ENCODE results near the gene PRKG1. TPM values are rescaled to one million over a fixed set of nuclear protein-coding genes. Genes with fewer than 3 reads are reported as not detected.

Gene PRKG1
- total and polyA plus RNA-seq, 2 donors from 2014 or later: 3.6 to 14.8 TPM

DNA sequence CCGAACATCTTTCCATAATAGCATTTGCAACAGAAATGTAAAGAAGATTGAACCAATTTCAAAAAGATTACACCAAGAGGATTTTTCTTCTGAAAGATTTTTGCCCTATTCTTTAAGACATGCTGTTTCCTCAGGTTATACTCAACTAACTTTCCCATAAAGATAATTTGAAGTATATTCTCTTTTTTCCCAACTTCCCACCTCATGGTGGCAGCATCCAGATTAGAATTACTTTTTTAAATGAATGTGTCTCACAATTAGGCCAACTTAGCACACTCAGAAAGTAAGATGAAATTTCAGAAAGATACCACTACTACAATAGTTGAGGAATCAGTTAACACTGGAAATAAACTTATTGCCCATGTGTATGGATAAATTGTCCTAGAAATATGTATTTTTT, 803.3 kb downstream of the PRKG1 start:
- TF ChIP-seq, protein P1, sequence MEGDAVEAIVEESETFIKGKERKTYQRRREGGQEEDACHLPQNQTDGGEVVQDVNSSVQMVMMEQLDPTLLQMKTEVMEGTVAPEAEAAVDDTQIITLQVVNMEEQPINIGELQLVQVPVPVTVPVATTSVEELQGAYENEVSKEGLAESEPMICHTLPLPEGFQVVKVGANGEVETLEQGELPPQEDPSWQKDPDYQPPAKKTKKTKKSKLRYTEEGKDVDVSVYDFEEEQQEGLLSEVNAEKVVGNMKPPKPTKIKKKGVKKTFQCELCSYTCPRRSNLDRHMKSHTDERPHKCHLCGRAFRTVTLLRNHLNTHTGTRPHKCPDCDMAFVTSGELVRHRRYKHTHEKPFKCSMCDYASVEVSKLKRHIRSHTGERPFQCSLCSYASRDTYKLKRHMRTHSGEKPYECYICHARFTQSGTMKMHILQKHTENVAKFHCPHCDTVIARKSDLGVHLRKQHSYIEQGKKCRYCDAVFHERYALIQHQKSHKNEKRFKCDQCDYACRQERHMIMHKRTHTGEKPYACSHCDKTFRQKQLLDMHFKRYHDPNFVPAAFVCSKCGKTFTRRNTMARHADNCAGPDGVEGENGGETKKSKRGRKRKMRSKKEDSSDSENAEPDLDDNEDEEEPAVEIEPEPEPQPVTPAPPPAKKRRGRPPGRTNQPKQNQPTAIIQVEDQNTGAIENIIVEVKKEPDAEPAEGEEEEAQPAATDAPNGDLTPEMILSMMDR (IDR thresholded peaks at IDR 0.05; ENCODE audit: borderline replicate concordance, extremely low read depth, insufficient read depth): no peak
- Histone ChIP-seq H3K9ac (ENCODE audit: low read length in 3 of 3) (no peak overlapping the region), H3K36me3 (ENCODE audit: control insufficient read depth in 2 of 3, insufficient read depth in 3 of 3, low read length in 3 of 3) (no peaks in the 10 kb centered on the region), H3K4me3 (ENCODE audit: low read length in 3 of 3) (no peak overlapping the region), H3K4me1 (ENCODE audit: control insufficient read depth in 2 of 3, insufficient read depth in 2 of 3, low read depth in 1 of 3, low read length in 3 of 3) (peaks cover 0 to 3% (median 0%) of the 10 kb centered on the region in 3 donors), H3K27me3 (ENCODE audit: control insufficient read depth, insufficient read depth, low read length) (no peaks in the 10 kb centered on the region), H3K27ac (ENCODE audit: low read depth in 2 of 2, low read length in 2 of 2) (no peak overlapping the region), H3K9me3 (ENCODE audit: control insufficient read depth in 2 of 3, insufficient read depth in 1 of 3, low read length in 3 of 3) (no peaks in the 10 kb centered on the region)
- intact Hi-C loops (cut with DNase I): no loop called here
- no peak for DNase-seq
- no peak for FAIRE-seq

DNA sequence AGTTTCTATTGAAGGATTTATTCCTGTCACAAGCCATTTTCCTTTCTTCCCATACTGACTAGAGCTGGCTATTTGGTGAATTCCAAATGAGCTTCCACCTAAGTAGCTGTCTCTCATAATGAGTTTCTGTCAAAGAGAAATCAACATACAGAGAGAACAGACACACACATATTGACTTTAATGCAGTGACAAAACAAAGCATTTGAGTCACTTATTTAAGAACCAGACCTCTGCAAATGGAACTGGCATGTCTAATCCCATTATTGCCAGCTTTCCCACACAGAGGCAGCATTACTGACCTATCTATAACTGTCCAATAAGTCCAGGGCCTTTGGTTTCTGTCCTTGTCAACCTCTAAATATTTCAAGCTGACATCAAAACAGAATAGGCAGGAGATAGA, 804.4 kb downstream of the PRKG1 start:
- Histone ChIP-seq H3K4me3 (ENCODE audit: low read length in 3 of 3) (no peak overlapping the region), H3K9me3 (ENCODE audit: control insufficient read depth in 2 of 3, insufficient read depth in 1 of 3, low read length in 3 of 3) (no peaks in the 10 kb centered on the region), H3K27me3 (ENCODE audit: control insufficient read depth, insufficient read depth, low read length) (no peaks in the 10 kb centered on the region), H3K27ac (ENCODE audit: low read depth in 2 of 2, low read length in 2 of 2) (no peak overlapping the region), H3K36me3 (ENCODE audit: control insufficient read depth in 2 of 3, insufficient read depth in 3 of 3, low read length in 3 of 3) (no peaks in the 10 kb centered on the region), H3K9ac (ENCODE audit: low read length in 3 of 3) (no peak overlapping the region), H3K4me1 (ENCODE audit: control insufficient read depth in 2 of 3, insufficient read depth in 2 of 3, low read depth in 1 of 3, low read length in 3 of 3) (peaks cover 0 to 3% (median 0%) of the 10 kb centered on the region in 3 donors)
- no peak for DNase-seq
- intact Hi-C loops (cut with DNase I): no loop called here
- TF ChIP-seq, protein P1 (IDR thresholded peaks at IDR 0.05; ENCODE audit: borderline replicate concordance, extremely low read depth, insufficient read depth): no peak
- FAIRE-seq: no peak

DNA sequence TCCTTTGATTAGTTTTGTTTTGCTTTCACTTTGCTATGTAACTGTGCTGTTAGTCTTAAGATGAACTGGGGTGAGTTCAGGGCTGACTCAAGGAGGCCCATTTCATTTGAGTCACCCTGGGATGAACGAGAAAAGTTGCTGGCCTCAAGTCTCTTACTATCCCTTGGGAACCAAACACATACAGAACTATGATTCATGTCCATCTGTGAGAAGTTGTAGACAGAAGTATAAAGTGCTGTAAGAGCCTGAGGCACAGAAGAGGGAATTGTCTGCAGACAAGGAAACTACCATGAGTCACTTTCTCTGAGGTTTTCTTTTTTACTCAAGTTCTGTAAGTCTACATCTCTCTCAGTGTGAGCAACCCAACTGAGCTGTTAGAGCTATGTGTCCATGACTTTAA, 805.0 kb downstream of the PRKG1 start:
- FAIRE-seq (no peak), DNase-seq (no peak)
- intact Hi-C loops (cut with DNase I): no loop called here
- Histone ChIP-seq H3K9ac (ENCODE audit: low read length in 3 of 3) (no peak overlapping the region), H3K4me1 (ENCODE audit: control insufficient read depth in 2 of 3, insufficient read depth in 2 of 3, low read depth in 1 of 3, low read length in 3 of 3) (peaks cover 0 to 3% (median 0%) of the 10 kb centered on the region in 3 donors), H3K36me3 (ENCODE audit: control insufficient read depth in 2 of 3, insufficient read depth in 3 of 3, low read length in 3 of 3) (no peaks in the 10 kb centered on the region), H3K27ac (ENCODE audit: low read depth in 2 of 2, low read length in 2 of 2) (no peak overlapping the region), H3K9me3 (ENCODE audit: control insufficient read depth in 2 of 3, insufficient read depth in 1 of 3, low read length in 3 of 3) (no peaks in the 10 kb centered on the region), H3K27me3 (ENCODE audit: control insufficient read depth, insufficient read depth, low read length) (no peaks in the 10 kb centered on the region), H3K4me3 (ENCODE audit: low read length in 3 of 3) (no peak overlapping the region)
- TF ChIP-seq, protein P1 (IDR thresholded peaks at IDR 0.05; ENCODE audit: borderline replicate concordance, extremely low read depth, insufficient read depth): no peak

DNA sequence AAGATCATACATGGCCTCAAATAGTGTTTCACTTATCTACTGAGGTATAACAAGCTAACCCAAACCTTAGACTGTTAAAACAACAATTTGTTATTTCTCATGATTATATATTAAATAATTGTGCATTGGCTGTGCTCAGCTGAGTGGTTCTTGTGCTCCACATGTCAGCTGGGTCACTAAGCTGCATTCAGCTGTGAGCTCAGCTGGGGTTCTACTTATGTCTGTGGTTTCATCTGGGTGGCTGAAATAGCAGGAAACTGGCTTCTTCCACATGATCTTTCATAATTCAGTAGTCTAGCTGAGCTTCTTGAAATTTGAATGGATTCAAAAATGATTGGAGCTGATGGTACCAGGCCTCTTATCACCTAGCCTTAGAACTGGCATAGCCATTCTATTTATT, 806.9 kb downstream of the PRKG1 start:
- H3K36me3 ChIP-seq (ENCODE audit: control insufficient read depth in 2 of 3, insufficient read depth in 3 of 3, low read length in 3 of 3): no peaks in the 10 kb centered on the region
- H3K4me1 ChIP-seq (ENCODE audit: control insufficient read depth in 2 of 3, insufficient read depth in 2 of 3, low read depth in 1 of 3, low read length in 3 of 3): peaks cover 0 to 3% (median 0%) of the 10 kb centered on the region in 3 donors
- no peak for DNase-seq
- no peak overlapping the region for H3K27ac ChIP-seq (ENCODE audit: low read depth in 2 of 2, low read length in 2 of 2)
- H3K9me3 ChIP-seq (ENCODE audit: control insufficient read depth in 2 of 3, insufficient read depth in 1 of 3, low read length in 3 of 3): no peaks in the 10 kb centered on the region
- H3K9ac ChIP-seq (ENCODE audit: low read length in 3 of 3): no peak overlapping the region
- no peak overlapping the region for H3K4me3 ChIP-seq (ENCODE audit: low read length in 3 of 3)
- TF ChIP-seq, protein P1 (IDR thresholded peaks at IDR 0.05; ENCODE audit: borderline replicate concordance, extremely low read depth, insufficient read depth): no peak
- no peak for FAIRE-seq
- H3K27me3 ChIP-seq (ENCODE audit: control insufficient read depth, insufficient read depth, low read length): no peaks in the 10 kb centered on the region
- intact Hi-C loops (cut with DNase I): no loop called here
